DMS114 treated with DMSO at 0.1 percent for 48 hours (cell line): ENCODE data around the gene GPR4.
"Not testable (repeated sequence)": the region's sequence is repeated elsewhere in the genome, so short reads cannot be mapped to it uniquely, and the experiment has no call there.

Experiments
- DNase-seq: peaks from one replicate; lab custom pipeline; 2025; ENCODE audit not compliant: unreplicated experiment; lab: John Stamatoyannopoulos, UW

GPR4 gene

DNA sequence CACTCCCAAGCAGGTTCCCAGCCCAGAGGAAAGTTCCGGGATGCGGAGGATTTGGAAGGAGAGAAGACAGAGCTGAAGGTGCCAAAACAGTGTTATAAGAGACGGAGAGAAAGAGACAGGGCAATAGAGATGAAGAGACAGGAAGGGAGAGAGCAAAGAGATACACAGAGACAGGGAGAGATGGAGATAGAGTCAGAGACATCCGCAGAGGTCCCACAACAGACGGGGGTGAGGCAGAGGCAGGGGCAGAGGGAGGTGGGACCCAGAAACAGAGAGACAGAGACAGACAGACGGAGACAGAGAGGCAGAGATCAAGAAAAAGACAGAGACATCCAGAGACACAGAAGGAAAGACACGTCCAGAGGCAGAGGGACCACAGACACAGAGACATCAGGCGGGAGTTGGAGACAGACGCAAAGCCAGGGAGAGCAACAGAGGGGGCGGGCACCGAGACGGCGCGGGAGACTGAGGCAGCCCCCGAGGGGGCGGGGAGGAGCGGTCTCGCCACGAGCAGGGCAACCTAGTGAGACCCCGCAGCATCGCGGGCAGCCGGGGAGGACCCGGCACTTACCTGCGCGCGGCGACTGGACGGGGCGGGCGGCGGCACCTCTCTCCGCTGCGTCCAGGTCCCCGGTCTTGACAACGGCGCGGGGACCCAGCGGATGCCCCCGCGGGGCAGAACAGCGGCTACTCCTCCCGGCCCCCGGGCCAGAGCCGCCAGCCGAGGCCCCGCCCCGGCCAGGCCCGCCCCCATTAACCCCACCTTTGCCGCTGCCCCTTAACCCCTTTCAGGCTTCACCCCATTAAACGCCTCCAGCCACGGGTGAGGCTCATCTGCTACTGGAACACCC is at the start of gene GPR4:
Gene GPR4, minus strand, starts transcription at position 689 of the 851 bp plus-strand sequence. CDS start 10,346 bp downstream, outside the sequence.
- no peak for DNase-seq

DNA sequence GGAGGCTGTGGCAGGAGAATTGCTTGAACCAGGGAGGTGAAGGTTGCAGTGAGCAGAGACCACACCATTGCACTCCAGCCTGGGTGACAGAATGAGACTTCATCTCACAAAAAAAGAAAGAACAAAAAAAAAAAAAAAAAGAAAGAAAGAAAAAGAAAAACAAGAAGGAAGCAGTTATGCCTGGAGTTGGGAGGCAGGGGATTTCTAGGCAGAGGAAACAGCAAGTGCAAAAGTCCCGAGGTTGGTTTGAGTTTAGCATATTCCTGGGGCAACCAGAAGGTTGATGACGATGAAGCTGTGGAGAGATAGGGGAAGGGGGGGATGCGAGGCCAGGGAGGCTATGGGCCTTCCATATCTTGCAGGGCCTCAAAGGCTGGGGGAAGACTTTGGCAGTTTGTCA is 48.7 kb upstream of the GPR4 start:
- no peak for DNase-seq

DNA sequence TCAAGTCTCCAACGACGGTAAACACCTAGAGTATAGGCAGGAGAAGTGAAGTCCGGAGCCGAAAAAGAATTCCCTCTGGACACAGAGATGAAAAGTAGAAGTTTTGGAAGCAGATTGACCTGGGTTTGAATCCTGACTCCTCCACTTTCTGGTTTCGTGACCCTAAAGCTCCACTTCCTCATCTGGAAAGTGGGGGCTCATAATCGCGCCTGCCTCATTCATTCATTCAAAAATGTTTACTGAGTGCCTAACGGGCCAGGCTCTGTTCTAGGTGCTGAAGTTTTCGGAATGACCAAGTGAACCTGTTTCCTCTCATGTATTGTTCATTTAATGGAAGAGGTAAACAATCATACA is 44.3 kb upstream of the GPR4 start:
- DNase-seq, result no peak

DNA sequence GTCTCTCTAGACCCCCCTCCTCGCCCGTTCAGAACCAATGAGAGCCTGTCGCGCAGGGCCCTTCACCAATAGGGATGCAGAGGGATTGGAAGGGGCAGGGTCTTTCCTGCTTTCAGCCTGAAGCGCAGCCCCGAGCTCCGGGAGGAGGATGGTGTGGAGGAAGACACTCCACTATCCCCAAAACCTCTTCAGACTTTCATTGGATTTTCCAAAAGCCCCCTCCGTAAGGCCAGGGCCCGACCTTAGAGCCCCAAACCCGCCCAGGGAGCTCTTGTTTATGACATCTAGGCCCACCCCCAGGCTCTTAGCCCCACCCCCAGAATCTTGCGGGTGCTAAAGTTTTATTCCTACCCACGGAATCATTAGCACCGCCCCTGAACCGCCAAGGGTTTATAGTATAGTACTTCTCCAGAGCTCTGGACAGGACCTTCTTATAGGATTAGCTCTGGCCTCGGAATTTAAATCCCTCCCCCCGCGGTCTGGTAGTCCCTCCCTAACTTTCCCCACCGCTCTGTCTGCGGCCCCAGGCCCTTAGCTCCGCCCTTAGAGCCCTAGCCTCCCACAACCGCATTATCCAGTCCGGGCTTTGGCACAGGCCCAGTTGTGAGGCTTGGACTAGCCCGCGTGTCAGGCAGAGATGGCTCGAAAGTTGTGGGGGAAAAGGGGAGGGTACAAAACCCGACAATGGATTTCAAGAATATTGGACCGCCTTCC is 43.8 kb upstream of the GPR4 start:
- peak; percentile 60 for DNase-seq

DNA sequence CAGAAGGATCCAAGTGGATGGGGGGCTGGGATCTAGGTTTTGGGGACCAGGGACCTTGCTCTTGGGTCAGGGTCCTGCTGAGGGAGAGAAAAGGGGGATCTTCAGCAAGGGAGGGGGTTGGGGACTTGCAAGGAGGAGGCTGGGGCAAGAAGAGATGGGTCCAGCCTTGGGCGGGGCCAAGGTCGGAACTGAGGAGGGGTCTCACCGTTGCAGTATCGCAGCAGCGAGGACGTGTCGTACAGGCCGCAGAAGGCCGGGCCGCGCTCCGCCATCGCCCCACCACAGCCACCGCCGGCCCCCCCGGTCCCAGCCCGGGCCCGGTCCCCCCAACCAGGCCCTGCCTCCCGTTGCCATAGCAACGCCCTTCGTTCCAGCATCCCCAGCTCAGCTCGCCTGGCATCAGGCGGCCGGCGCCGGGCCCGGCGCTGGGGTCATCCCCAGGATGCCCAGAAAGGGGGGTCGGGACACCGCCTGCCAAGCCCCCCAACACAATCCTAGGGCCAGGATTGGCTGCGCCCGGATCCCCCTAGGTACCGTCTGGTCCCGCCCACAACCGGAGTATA is 43.1 kb upstream of the GPR4 start:
- DNase-seq, result no peak

DNA sequence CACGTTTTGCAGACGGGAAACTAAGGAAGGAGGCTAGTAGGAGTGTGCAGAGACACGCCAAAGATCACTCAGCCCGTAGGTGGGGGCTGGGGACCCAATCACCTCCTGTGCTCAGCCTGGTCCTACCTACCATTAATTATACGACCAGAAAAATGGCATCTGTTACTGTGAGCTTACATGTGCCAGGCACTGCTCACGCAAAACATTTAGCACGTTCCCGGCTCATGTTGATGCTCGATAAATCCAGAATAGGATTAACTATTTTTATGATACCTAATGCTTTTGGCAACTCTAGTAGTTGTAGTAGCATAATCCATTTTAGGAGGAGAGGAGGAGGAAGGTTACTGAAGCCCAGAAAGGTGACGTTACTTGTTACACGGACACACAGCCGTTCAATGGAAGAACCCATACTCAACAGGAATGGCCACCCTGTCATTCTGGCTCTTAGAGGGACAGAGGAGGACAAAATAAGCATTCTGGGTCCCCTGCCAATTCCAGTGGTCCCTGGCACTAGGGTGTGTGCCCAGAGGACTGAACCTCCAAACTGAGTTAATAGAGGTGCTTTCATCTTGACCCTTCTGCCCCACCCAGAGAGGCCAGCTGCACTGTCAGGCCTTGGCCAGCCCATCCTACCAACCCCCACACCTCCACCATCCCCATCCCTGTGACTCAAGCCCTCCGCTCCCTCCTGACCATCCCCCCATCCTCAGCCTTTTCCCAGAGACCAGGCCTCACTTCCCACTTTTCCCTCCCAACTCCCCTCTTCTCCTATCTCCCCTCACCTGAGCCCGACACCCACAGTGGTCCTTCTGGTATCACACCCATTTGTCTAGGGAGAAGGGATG is 42.1 kb upstream of the GPR4 start:
- no peak for DNase-seq

DNA sequence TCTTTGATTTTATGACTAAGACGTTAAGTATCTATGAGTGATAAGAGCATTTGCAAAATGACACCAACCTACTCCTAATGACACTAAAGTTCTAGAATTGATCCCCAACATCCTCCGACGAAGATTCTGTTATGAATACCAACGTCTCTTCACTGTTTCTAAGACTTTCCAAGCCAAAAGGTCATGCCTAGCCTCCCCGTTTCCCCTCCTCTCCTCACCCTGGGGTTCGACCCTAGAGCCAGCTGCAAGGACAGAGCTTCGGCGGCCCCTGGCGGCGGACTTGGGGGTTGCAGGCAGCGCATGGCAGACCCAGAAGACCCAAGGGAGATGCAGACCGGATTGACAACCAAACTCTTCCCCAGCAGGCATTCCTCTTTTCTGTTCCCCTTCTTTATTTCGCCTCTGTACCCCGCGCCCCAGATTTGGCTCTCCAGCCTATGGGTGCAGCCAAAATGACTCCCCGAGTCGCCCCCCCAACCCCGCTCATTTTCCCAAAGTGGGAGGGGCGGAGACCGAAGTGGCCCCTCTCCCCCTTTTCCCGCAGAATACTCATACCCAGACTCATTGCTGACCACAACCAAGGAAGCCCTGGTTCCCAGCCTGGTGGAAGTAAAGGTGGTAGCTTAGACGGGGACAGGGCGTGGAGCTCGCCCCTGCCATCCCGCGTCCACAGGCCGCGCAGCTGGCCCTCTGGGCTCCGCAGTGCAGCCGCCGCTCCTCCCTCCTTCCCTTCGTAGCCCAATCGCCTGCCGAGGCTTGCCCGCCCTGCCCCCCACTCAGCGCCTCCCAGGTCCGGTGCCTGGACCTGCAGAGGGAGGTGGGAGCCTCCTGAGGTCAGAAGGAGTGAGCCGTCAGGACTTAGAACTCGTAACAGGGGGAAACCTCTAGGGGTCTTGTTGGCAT is 41.3 kb upstream of the GPR4 start:
- peak; percentile 22 for DNase-seq

DNA sequence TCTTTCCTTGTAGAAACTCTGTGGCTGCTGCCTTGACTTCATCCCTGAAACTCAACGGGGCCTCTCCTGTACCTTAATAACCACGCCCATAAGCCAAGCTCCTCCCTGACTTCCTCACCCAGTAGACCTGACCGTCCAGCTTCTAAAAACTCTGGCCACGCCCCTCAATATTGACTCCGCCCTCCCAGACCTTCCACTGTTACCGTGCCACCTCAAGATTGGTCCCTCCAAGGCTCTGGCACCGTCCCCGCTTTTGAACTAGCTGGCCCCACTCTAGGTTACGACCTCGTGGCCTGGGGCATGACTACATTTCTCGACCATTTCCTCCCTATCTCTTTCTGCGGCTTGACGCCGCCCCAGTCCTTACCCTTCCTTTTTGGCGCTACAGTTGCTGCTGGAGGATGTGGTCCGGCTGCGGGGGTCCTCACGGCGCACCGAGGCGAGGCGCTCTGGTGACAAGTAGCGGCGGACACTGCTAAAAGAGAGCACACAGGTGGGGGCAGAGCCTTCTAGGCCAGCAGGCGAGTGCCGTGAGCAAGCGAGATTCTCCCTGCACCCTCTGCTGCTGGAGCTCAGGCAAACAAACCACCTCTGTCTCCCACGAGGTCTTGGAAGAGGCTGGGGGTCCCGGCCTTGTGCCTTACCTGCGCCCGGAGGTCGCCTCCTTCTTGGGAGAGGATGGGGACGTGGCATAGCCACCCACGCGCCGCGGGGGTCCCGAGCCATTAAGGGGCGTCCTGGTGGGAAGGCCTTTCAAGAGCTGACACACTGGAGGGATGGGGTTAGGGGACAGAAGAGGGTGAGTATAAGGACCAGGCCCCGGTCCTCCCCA is 39.5 kb upstream of the GPR4 start:
- DNase-seq, result no peak

DNA sequence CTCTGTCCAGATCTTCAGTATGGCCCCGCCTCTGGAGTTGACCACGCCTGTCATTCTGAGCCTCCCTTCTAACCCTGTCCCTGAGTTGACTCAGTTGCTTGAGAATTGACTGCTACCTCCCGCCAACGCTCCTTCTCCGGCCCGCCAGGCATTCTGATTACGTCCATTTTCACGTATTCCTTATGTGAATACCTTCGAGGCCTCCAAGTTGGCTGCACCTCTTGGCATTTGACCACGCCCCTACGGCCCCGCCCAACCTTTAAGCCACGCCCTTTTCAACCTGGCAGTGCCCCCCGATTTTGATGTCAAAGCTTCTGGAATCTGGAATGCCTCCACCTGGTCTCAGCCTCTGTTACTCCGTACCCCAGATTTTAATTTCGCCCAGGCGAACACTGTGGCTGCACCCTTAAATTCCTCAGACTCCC is 38.8 kb upstream of the GPR4 start:
- no peak for DNase-seq

DNA sequence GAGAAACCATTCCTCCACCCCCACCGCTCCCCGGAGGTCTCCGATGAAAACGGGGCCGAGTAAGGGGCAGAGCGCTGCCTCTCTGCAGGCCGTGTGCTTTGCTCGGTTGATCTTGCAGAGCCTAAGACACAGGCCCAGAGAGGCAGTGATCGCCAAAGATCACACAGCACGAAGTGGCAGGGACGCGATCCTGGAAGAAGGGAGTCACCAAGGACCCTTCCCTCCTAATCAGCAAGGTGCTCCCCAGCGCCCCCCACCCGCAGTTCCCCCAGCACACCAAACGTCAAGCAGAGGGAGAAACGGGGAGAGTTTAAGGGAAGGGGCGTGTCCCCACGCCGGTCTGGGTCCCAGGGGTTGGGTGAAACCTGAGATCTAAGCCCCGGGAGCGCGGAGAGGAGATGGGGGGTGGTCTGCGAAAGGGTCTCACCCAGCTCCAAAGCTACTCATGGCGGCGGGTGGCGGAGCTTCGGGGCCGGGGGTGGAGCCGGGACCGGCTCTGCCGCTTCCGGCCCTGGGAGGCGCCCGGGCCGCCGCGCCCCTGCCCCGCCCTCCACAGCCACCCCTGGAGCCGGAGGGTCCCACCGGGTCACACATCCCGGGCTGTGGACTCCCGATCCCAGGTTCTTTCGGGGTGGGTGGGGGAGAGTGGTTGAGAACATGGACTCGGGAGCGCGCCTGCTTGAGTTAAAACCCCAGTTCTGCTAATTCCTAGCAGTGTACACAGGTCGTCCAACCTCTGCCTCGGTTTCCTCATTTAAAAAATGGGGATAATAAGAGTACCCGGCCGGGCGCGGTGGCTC is 37.1 kb upstream of the GPR4 start, which contains the start of gene EML2:
Gene EML2, minus strand, starts transcription at position 468 of the 800 bp plus-strand sequence. Its CDS starts 21 bp downstream, at position 447.
- peak; percentile 23 for DNase-seq

DNA sequence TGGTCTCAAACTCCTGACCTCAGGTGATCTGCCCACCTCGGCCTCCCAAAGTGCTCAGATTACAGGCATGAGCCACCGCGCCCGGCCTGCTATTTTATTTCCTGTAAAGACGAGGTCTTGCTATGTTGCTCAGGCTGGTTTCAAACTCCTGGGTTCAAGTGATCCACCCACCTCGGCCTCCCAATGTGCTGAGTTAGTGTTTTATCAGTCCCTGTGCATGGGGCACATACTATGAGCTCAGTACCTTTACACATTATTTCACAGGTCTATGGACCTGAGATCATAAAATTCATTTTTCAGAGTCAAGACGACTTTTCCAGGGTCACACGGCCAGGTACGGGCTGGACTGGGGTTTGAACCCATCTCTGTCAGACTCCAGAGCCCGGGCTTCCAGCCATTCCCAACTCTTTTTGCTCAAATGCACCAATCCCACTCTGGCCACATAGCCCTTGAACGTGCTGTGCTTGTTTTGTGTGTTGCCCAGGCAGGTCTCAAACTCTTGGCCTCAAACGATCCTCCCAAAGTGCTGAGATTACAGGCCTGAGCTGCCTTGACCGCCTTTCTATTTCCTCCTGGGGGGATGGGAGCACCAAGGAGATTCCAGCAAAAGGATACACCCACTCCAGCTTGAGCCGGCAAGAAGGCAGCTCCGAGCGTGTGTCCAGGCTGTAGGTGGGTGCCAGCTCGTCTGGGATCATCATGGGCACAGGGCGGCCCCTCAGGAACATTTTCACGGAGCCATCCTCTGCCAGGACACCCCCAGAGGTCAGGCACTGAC is 36.1 kb upstream of the GPR4 start:
- no peak for DNase-seq

DNA sequence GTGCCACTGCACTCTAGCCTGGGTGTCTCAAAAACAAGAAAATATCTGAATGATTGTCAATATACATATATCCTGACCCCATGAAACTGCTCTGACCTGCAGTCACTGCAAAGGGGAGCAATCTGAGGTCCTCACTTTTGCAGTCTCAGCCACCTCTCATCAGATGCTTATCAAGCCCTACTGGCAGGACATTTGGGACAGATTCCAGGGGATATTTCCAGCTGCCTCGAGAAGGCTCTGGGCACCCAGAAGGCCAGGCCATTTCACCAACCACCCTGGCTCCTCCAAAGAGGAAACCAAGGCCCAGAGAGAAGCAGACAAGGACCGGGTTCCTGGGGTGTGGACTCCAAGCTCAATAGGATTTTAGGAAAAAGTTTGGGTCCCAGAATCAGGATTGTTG is 34.9 kb upstream of the GPR4 start:
- DNase-seq, result no peak

DNA sequence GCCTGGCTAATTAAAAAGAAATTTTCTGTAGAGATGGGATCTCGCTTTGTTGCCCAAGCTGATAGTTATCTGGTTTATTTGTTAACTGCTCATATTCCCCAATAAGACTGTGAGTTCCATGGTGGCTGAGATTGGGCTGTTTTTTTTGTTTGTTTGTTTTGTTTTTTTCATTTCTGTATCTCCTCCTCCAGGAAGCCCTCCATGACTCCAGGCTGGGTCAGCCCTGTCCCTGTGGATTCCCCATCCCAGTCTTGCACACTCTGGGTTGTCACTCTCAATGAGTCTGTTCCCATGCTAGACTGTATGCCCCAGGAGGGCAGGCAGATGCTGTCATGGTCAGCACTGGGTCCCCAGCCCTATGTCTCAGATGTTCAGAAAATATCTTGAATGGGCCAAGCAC is 34.3 kb upstream of the GPR4 start:
- no peak for DNase-seq

DNA sequence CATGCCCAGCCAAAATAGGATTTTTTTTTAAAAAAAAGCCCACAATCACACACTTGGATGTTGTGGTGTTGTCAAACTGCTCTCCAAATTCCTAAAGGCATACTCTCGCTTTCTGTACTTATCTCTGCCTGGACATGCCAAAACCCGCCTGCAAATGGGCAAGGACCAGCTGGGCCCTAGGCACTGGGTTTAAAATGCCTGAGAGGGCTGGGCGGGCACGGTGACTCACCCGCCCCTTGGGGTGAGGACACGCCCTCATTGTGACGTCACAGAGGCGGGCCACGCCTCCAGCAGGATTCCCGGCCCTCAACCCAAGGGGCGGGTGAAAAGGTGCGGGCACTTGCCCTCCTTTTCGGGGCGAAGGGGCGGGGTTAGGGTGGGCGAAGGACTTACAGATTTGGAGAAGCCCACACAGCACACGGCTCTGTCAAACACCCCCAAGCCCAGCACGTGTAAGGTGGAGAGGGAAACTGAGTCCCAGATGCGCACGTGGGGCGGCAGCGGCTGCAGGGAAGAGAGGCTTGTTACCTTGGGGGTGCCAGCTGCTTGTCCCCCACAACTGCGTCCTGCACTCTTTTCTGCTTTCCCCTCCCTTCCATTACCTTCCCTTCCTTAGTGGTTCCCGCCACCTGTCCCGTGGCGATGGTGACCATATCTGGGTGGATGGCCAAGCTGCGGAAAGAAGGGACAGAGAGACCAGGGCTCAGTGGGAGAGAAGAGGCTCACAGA is 30.6 kb upstream of the GPR4 start:
- no peak for DNase-seq

DNA sequence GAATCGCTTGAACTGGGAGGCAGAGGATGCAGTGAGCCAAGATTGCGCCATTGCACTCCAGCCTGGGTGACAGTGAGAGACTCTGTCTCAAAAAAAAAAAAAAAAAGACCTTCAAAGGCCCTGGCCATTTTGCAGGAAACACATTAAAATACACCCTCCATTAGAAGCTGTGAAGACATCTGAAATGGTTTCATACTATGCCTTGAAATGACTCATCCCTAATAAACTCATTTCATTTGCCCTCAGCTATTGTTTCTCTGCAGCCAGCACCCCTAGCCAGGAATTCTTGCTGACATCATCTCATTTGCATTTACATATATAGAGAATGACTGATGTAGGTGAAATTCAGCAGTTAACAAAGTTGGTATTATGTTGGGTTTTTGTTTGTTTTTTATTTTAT is 28.5 kb upstream of the GPR4 start:
- DNase-seq, result no peak

DNA sequence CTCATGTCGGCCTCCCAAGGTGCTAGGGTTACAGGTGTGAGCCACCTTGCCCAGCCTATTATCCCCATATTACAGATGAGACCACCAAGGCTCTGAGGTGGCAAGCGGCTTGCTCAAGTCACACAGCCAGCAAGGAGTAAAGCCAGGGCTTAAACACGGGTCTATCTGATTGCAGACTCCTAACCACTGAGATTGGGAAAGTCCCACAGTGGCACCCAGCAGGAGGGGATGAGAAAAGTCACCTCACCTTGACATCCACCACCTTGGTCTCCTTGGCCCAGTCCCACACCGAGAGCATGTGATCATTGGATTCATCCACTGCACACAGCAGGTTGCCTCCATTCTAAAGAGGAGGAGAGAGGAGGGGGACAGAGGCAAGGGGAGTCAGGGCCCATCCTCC is 27.7 kb upstream of the GPR4 start:
- no peak for DNase-seq

DNA sequence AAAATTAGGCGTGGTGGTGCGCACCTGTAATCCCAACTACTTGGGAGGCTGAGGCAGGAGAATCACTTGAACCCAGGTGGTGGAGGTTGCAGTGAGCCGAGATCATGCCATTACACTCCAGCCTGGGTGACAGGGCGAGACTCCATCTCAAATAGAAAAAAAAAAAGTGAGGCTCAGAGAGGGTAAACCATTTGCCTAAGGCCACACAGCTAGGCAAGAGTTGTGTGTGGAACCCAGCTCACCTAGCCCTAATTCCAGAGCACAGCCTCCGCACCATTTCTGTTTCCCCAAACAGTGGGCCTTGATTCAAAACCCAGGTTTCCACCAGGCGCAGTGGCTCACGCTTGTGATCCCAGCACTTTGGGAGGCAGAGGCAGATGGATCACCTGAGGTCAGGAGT is 26.2 kb upstream of the GPR4 start:
- not testable (repeated sequence) for DNase-seq
